SK-N-SH (cell line): ENCODE results near the gene POLR1D.

ENCODE experiments used
- EP300 ChIP-seq, 2 experiments: IDR thresholded peaks; 2 replicates each; pipeline versions ENCODE4 v1.4.0 to v1.6.1; 2012; ENCODE audit warnings: borderline replicate concordance in 1 of 2, low read depth in 1 of 2, low read length in 1 of 2
- EZH2phosphoT487 ChIP-seq: fragments of 200-600 bp; sonication (generic); IDR thresholded peaks from 2 replicates; pipeline ENCODE4 v1.6.1; 2017; ENCODE audit warnings: low read depth, mixed run types, mild to moderate bottlenecking, antibody characterized with exemption, moderate library complexity, borderline replicate concordance
- GABPA ChIP-seq: IDR thresholded peaks from 2 replicates; pipeline ENCODE4 v1.4.0; 2012; ENCODE audit warnings: low read depth, mild to moderate bottlenecking
- MXI1 ChIP-seq: IDR thresholded peaks from 2 replicates; pipeline ENCODE4 v1.6.1; 2012; ENCODE audit warnings: mild to moderate bottlenecking, low read depth, low read length, improper control_type of control experiment
- RAD21 ChIP-seq: IDR thresholded peaks from 2 replicates; pipeline ENCODE4 v1.6.1; 2012; ENCODE audit warnings: mild to moderate bottlenecking, low read length
- RFX5 ChIP-seq: IDR thresholded peaks from 2 replicates; pipeline ENCODE4 v1.6.1; 2012; ENCODE audit warnings: mild to moderate bottlenecking, improper control_type of control experiment, low read length
- SIN3A ChIP-seq: IDR thresholded peaks from 2 replicates; pipeline ENCODE4 v1.6.1; 2012; ENCODE audit warnings: low read depth, mild to moderate bottlenecking, low read length, moderate library complexity, borderline replicate concordance
- YY1 ChIP-seq: IDR thresholded peaks from 2 replicates; pipeline ENCODE4 v1.4.0; 2012; ENCODE audit warnings: low read depth, mild to moderate bottlenecking
- ZBTB33 ChIP-seq: IDR thresholded peaks from 2 replicates; pipeline ENCODE4 v1.4.0; 2012; ENCODE audit warnings: low read depth, borderline replicate concordance
- TF ChIP-seq, protein P1 (sequence below): IDR thresholded peaks from 2 replicates; pipeline ENCODE4 v1.6.1; 2012; ENCODE audit warnings: mild to moderate bottlenecking, low read depth, low read length, moderate library complexity
- TF ChIP-seq, protein P2 (sequence below): fragments of 200-600 bp; sonication (generic); IDR thresholded peaks from 2 replicates; pipeline ENCODE4 v1.6.1; 2017; ENCODE audit warnings: antibody characterized with exemption, mild to moderate bottlenecking, moderate library complexity
- TF ChIP-seq, protein P3 (sequence below): IDR thresholded peaks from 2 replicates; pipeline ENCODE4 v1.4.0; 2012; ENCODE audit warnings: low read depth

GRCh38 chr13:27634231-27634630 lies 12.5 kb downstream of the POLR1D start:
- TF ChIP-seq, protein P1, sequence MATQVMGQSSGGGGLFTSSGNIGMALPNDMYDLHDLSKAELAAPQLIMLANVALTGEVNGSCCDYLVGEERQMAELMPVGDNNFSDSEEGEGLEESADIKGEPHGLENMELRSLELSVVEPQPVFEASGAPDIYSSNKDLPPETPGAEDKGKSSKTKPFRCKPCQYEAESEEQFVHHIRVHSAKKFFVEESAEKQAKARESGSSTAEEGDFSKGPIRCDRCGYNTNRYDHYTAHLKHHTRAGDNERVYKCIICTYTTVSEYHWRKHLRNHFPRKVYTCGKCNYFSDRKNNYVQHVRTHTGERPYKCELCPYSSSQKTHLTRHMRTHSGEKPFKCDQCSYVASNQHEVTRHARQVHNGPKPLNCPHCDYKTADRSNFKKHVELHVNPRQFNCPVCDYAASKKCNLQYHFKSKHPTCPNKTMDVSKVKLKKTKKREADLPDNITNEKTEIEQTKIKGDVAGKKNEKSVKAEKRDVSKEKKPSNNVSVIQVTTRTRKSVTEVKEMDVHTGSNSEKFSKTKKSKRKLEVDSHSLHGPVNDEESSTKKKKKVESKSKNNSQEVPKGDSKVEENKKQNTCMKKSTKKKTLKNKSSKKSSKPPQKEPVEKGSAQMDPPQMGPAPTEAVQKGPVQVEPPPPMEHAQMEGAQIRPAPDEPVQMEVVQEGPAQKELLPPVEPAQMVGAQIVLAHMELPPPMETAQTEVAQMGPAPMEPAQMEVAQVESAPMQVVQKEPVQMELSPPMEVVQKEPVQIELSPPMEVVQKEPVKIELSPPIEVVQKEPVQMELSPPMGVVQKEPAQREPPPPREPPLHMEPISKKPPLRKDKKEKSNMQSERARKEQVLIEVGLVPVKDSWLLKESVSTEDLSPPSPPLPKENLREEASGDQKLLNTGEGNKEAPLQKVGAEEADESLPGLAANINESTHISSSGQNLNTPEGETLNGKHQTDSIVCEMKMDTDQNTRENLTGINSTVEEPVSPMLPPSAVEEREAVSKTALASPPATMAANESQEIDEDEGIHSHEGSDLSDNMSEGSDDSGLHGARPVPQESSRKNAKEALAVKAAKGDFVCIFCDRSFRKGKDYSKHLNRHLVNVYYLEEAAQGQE: no peak
- TF ChIP-seq YY1: no peak
- no peak for TF ChIP-seq EP300 (IDR thresholded peaks at IDR 0.05; ENCODE audit: borderline replicate concordance in 1 of 2, low read depth in 1 of 2, low read length in 1 of 2)
- TF ChIP-seq, protein P2, sequence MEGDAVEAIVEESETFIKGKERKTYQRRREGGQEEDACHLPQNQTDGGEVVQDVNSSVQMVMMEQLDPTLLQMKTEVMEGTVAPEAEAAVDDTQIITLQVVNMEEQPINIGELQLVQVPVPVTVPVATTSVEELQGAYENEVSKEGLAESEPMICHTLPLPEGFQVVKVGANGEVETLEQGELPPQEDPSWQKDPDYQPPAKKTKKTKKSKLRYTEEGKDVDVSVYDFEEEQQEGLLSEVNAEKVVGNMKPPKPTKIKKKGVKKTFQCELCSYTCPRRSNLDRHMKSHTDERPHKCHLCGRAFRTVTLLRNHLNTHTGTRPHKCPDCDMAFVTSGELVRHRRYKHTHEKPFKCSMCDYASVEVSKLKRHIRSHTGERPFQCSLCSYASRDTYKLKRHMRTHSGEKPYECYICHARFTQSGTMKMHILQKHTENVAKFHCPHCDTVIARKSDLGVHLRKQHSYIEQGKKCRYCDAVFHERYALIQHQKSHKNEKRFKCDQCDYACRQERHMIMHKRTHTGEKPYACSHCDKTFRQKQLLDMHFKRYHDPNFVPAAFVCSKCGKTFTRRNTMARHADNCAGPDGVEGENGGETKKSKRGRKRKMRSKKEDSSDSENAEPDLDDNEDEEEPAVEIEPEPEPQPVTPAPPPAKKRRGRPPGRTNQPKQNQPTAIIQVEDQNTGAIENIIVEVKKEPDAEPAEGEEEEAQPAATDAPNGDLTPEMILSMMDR: no peak
- no peak for TF ChIP-seq SIN3A
- TF ChIP-seq EZH2phosphoT487: no peak
- no peak for TF ChIP-seq RAD21
- TF ChIP-seq MXI1: no peak
- TF ChIP-seq, protein P3, sequence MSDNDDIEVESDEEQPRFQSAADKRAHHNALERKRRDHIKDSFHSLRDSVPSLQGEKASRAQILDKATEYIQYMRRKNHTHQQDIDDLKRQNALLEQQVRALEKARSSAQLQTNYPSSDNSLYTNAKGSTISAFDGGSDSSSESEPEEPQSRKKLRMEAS: no peak
- no peak for TF ChIP-seq ZBTB33
- TF ChIP-seq RFX5: no peak
- no peak for TF ChIP-seq GABPA
